ENCODE data around the gene EEF1A2.

DNA sequence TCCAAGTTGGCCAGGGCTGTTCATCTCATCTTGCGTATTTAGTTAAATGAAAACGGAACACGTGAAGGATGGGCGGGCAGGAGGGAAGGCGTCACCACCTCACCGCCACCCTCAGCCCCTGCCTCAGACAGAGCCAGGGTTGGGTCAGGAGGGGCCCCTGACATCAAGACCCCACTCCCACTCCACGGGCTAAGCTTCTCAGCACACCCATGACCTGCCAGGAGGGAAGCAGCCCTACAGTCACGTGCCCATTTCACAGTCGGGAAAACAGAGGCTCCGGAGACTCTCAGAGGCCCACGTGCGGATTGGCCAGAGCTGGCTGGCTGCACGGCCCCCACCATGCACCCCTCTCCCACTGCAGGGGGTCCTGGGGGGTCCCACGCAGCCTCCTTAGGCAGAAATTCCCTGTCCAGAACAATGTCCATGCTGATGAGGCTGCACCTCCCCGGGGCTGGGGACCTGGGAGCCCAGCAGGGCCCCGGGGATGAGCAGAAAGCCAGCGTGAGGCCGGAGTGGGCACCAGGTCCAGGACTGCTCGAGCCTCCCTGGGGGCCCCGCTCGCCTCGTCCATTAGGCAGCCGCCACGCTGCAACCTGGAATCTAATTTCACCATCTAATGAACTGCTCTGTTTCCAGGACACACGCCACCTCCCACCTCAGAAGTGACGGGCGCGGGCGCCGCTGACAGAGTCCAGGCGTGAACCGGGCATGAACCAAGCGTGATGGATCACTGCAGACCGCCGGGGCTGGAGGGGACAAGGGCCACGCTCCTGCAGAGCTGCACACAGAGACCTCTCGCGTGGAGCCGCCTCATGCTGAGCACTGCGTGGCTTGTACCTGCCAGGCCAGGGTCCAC lies 42.2 kb downstream of the EEF1A2 start:
- TF ChIP-seq, protein P1, sequence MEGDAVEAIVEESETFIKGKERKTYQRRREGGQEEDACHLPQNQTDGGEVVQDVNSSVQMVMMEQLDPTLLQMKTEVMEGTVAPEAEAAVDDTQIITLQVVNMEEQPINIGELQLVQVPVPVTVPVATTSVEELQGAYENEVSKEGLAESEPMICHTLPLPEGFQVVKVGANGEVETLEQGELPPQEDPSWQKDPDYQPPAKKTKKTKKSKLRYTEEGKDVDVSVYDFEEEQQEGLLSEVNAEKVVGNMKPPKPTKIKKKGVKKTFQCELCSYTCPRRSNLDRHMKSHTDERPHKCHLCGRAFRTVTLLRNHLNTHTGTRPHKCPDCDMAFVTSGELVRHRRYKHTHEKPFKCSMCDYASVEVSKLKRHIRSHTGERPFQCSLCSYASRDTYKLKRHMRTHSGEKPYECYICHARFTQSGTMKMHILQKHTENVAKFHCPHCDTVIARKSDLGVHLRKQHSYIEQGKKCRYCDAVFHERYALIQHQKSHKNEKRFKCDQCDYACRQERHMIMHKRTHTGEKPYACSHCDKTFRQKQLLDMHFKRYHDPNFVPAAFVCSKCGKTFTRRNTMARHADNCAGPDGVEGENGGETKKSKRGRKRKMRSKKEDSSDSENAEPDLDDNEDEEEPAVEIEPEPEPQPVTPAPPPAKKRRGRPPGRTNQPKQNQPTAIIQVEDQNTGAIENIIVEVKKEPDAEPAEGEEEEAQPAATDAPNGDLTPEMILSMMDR (IDR thresholded peaks at IDR 0.05; ENCODE audit: low read length), result no peak
- TF ChIP-seq EZH2 (optimal IDR thresholded peaks at IDR 0.05; ENCODE audit: low read depth, low read length), result no peak

Measured in MM.1S (cell line).